Measurements from ENCODE around the gene SLC5A11. TPM values are rescaled to one million over a fixed set of nuclear protein-coding genes. Genes with fewer than 3 reads are reported as not detected.

The SLC5A11 gene
- total RNA-seq, 1 experiment from 2014 or later, result 0.47 TPM

- Histone ChIP-seq H3K36me3 (ENCODE audit: control insufficient read depth in 1 of 2, insufficient read depth in 2 of 2, low read length in 2 of 2) (no peaks in the 10 kb centered on the region; a peak in 1 of 4 replicates), H3K27ac (ENCODE audit: low read depth, low read length) (no peak overlapping the region), H2AFZ (ENCODE audit: low read depth, low read length, poor library complexity, severe bottlenecking) (no peak overlapping the region), H3K27me3 (ENCODE audit: insufficient read depth, low read length) (no peaks in the 10 kb centered on the region), H3K4me1 (ENCODE audit: control insufficient read depth in 1 of 2, insufficient read depth in 2 of 2, low read length in 2 of 2) (no peaks in the 10 kb centered on the region), H3K4me2 (ENCODE audit: low read length) (no peak overlapping the region), H3K9ac (ENCODE audit: low read length) (no peak overlapping the region), H3K4me3 (replicated peaks in 1 of 2; ENCODE audit: low read depth in 1 of 2, low read length in 2 of 2) (no peak overlapping the region), H4K20me1 (ENCODE audit: insufficient read depth) (no peaks in the 10 kb centered on the region), H3K9me2 (ENCODE audit: insufficient read depth) (no peaks in the 10 kb centered on the region), H3K79me2 (ENCODE audit: insufficient read depth, low read length) (no peaks in the 10 kb centered on the region), H3K9me3 (ENCODE audit: control insufficient read depth in 1 of 2, insufficient read depth in 1 of 2, low read depth in 1 of 2, low read length in 2 of 2) (no peaks in the 10 kb centered on the region)
- ChIA-PET CTCF (no interaction called here), RAD21 (ENCODE audit: low non-redundant PET in 1 of 2, low total read pairs in 2 of 2, uncharacterized antibody in 2 of 2, unreplicated experiment in 2 of 2) (no interaction called here), POLR2A (no interaction called here)
- DNase-seq (ENCODE audit: low read depth, low spot score), result no peak
- intact Hi-C loops (cut with micrococcal nuclease), result no loop called here
- TF ChIP-seq RAD21 (IDR thresholded peaks at IDR 0.05; ENCODE audit: low read depth) (no peak), CEBPB (IDR thresholded peaks at IDR 0.05; ENCODE audit: low read depth) (no peak), CBX3 (IDR thresholded peaks at IDR 0.05; ENCODE audit: low read depth) (no peak), SP1 (IDR thresholded peaks at IDR 0.05; ENCODE audit: low read depth) (no peak), TCF7L2 (IDR thresholded peaks at IDR 0.05; ENCODE audit: borderline replicate concordance, extremely low read depth, insufficient read depth, insufficient read length) (no peak), EGR1 (IDR thresholded peaks at IDR 0.05; ENCODE audit: low read depth) (no peak), YY1 (IDR thresholded peaks at IDR 0.05; ENCODE audit: extremely low read depth, insufficient replicate concordance, low read depth, low read length) (no peak), ELF1 (IDR thresholded peaks at IDR 0.05; ENCODE audit: borderline replicate concordance, low read depth) (no peak), ATF3 (IDR thresholded peaks at IDR 0.05) (no peak), FOSL1 (IDR thresholded peaks at IDR 0.05; ENCODE audit: low read depth) (no peak)
- no TSS peak for BruUV-seq (replicated peaks)
- ATAC-seq, result no peak
Observed at GRCh38 chr16:24921229-24921628, 75.5 kb downstream of the SLC5A11 start.

- H3K36me3 ChIP-seq (ENCODE audit: control insufficient read depth in 1 of 2, insufficient read depth in 2 of 2, low read length in 2 of 2), result peaks cover 0 to 3% of the 10 kb centered on the region in 2 experiments; a peak in 2 of 4 replicates
- H3K9me3 ChIP-seq (ENCODE audit: control insufficient read depth in 1 of 2, insufficient read depth in 1 of 2, low read depth in 1 of 2, low read length in 2 of 2), result no peaks in the 10 kb centered on the region
- intact Hi-C loops (cut with micrococcal nuclease), result no loop called here
- DNase-seq (ENCODE audit: low read depth, low spot score) (no peak), ATAC-seq (no peak)
- no peak overlapping the region for H3K9ac ChIP-seq (ENCODE audit: low read length)
- no peaks in the 10 kb centered on the region for H3K4me1 ChIP-seq (ENCODE audit: control insufficient read depth in 1 of 2, insufficient read depth in 2 of 2, low read length in 2 of 2)
- no peak overlapping the region for H2AFZ ChIP-seq (ENCODE audit: low read depth, low read length, poor library complexity, severe bottlenecking)
- no TSS peak for BruUV-seq (replicated peaks)
- no peak overlapping the region for H3K27ac ChIP-seq (ENCODE audit: low read depth, low read length)
- no peaks in the 10 kb centered on the region for H3K9me2 ChIP-seq (ENCODE audit: insufficient read depth)
- ChIA-PET CTCF (no interaction called here), POLR2A (no interaction called here), RAD21 (ENCODE audit: low non-redundant PET in 1 of 2, low total read pairs in 2 of 2, uncharacterized antibody in 2 of 2, unreplicated experiment in 2 of 2) (no interaction called here)
- H3K4me3 ChIP-seq (replicated peaks in 1 of 2; ENCODE audit: low read depth in 1 of 2, low read length in 2 of 2), result no peak overlapping the region
- no peaks in the 10 kb centered on the region for H4K20me1 ChIP-seq (ENCODE audit: insufficient read depth)
- no peaks in the 10 kb centered on the region for H3K27me3 ChIP-seq (ENCODE audit: insufficient read depth, low read length)
- no peaks in the 10 kb centered on the region for H3K79me2 ChIP-seq (ENCODE audit: insufficient read depth, low read length)
- no peak overlapping the region for H3K4me2 ChIP-seq (ENCODE audit: low read length)
- no peak for TF ChIP-seq YY1 (IDR thresholded peaks at IDR 0.05; ENCODE audit: extremely low read depth, insufficient replicate concordance, low read depth, low read length)
- no peak for TF ChIP-seq ZBTB33 (IDR thresholded peaks at IDR 0.05; ENCODE audit: extremely low read depth, insufficient replicate concordance, low read length)
- no peak for TF ChIP-seq TCF7L2 (IDR thresholded peaks at IDR 0.05; ENCODE audit: borderline replicate concordance, extremely low read depth, insufficient read depth, insufficient read length)
- no peak for TF ChIP-seq ELF1 (IDR thresholded peaks at IDR 0.05; ENCODE audit: borderline replicate concordance, low read depth)
- no peak for TF ChIP-seq MAX (IDR thresholded peaks at IDR 0.05)
- TF ChIP-seq ZNF274 (IDR thresholded peaks at IDR 0.05; ENCODE audit: low read depth, low read length), result no peak
- no peak for TF ChIP-seq ZFX (IDR thresholded peaks at IDR 0.05)
- TF ChIP-seq ATF3 (IDR thresholded peaks at IDR 0.05), result no peak
- no peak for TF ChIP-seq SIN3A (IDR thresholded peaks at IDR 0.05; ENCODE audit: low read depth)
- TF ChIP-seq SRF (IDR thresholded peaks at IDR 0.05; ENCODE audit: low read depth), result no peak
- no peak for TF ChIP-seq SP1 (IDR thresholded peaks at IDR 0.05; ENCODE audit: low read depth)
- no peak for TF ChIP-seq FOSL1 (IDR thresholded peaks at IDR 0.05; ENCODE audit: low read depth)
Observed at GRCh38 chr16:24925163-24925562, 79.4 kb downstream of the SLC5A11 start.

Measured in HCT116 (cell line).